Measurements from ENCODE around the gene PLAC1.

- TF ChIP-seq CTCF (conservative IDR thresholded peaks at IDR 0.05; ENCODE audit: low read depth in 2 of 2) (no peak), EZH2phosphoT487 (IDR thresholded peaks at IDR 0.05; ENCODE audit: unreplicated experiment) (no peak)
- TF ChIP-seq, protein P1, sequence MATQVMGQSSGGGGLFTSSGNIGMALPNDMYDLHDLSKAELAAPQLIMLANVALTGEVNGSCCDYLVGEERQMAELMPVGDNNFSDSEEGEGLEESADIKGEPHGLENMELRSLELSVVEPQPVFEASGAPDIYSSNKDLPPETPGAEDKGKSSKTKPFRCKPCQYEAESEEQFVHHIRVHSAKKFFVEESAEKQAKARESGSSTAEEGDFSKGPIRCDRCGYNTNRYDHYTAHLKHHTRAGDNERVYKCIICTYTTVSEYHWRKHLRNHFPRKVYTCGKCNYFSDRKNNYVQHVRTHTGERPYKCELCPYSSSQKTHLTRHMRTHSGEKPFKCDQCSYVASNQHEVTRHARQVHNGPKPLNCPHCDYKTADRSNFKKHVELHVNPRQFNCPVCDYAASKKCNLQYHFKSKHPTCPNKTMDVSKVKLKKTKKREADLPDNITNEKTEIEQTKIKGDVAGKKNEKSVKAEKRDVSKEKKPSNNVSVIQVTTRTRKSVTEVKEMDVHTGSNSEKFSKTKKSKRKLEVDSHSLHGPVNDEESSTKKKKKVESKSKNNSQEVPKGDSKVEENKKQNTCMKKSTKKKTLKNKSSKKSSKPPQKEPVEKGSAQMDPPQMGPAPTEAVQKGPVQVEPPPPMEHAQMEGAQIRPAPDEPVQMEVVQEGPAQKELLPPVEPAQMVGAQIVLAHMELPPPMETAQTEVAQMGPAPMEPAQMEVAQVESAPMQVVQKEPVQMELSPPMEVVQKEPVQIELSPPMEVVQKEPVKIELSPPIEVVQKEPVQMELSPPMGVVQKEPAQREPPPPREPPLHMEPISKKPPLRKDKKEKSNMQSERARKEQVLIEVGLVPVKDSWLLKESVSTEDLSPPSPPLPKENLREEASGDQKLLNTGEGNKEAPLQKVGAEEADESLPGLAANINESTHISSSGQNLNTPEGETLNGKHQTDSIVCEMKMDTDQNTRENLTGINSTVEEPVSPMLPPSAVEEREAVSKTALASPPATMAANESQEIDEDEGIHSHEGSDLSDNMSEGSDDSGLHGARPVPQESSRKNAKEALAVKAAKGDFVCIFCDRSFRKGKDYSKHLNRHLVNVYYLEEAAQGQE (IDR thresholded peaks at IDR 0.05; ENCODE audit: unreplicated experiment) = no peak
Observed at GRCh38 chrX:134542485-134542884, 115.8 kb downstream of the PLAC1 start.
